IMR-90 (cell line): ENCODE data around the gene C13orf42. TPM values are rescaled to one million over a fixed set of nuclear protein-coding genes. Genes with fewer than 3 reads are reported as not detected.

Source experiments
- ATAC-seq: fragments of 200-7000 bp; cut with Tn5 transposase; 2 replicates; pipeline ENCODE4 v1.9.1; 2020; ENCODE audit warnings: low read depth, mild to moderate bottlenecking, moderate library complexity
- BruUV-seq: library from RNA; stranded (reverse); fragments of 400-500 nt; replicated peaks from 2 replicates; lab custom pipeline; 2021; lab: Mats Ljungman, UMichigan
- CTCF ChIA-PET: fragments of 300-600 bp; formaldehyde crosslinking; extraction: SDS; loops from one replicate; lab custom pipeline; 2021; ENCODE audit warnings: antibody characterized with exemption; lab: Yijun Ruan, JAX
- POLR2A ChIA-PET: fragments of 300-600 bp; sonication (Branson Sonifier 250); formaldehyde crosslinking; loops from one replicate; lab custom pipeline; 2022; ENCODE audit warnings: antibody characterized with exemption; ENCODE audit not compliant: unreplicated experiment; lab: Charles Lee
- DNase-seq: peaks from one replicate; pipeline ENCODE4 v3.0.0; 2013
- H2AFZ ChIP-seq: replicated peaks from 2 replicates; pipeline ENCODE3; 2013; ENCODE audit warnings: low read length, mild to moderate bottlenecking; ENCODE audit not compliant: poor library complexity
- H2AK5ac ChIP-seq: 2 replicates; pipeline ENCODE4 v1.6.1; 2013; ENCODE audit warnings: low read depth, low read length, inconsistent platforms
- H2AK9ac ChIP-seq: replicated peaks from 2 replicates; pipeline ENCODE3; 2013; ENCODE audit warnings: mild to moderate bottlenecking, low read depth, low read length, moderate library complexity; ENCODE audit not compliant: poor library complexity
- H2BK120ac ChIP-seq: 2 replicates; pipeline ENCODE4 v1.6.1; 2013; ENCODE audit warnings: low read depth, low read length, inconsistent platforms
- H2BK15ac ChIP-seq: 3 replicates; pipeline ENCODE4 v1.6.1; 2013; ENCODE audit warnings: low read depth, low read length, inconsistent platforms
- H2BK20ac ChIP-seq: 2 replicates; pipeline ENCODE4 v1.6.1; 2013; ENCODE audit warnings: low read depth, mild to moderate bottlenecking, inconsistent platforms, low read length, moderate library complexity
- H2BK5ac ChIP-seq: 2 replicates; pipeline ENCODE4 v1.6.1; 2013; ENCODE audit warnings: mild to moderate bottlenecking, low read depth, low read length, inconsistent platforms; ENCODE audit not compliant: poor library complexity, severe bottlenecking
- H3K14ac ChIP-seq: replicated peaks from 2 replicates; pipeline ENCODE4 v1.6.1; 2013; ENCODE audit warnings: low read depth, low read length, inconsistent platforms
- H3K18ac ChIP-seq: 2 replicates; pipeline ENCODE4 v1.6.1; 2013; ENCODE audit warnings: low read depth, low read length, control low read depth
- H3K23ac ChIP-seq: 2 replicates; pipeline ENCODE4 v1.6.1; 2013; ENCODE audit warnings: low read depth, low read length, inconsistent platforms
- H3K27ac ChIP-seq: 2 replicates; pipeline ENCODE4 v1.5.1; 2013; ENCODE audit warnings: mild to moderate bottlenecking, control low read depth, low read length; ENCODE audit not compliant: insufficient read depth
- H3K27me3 ChIP-seq: 2 replicates; pipeline ENCODE4 v1.6.1; 2013; ENCODE audit warnings: low read length; ENCODE audit not compliant: control insufficient read depth, insufficient read depth
- H3K36me3 ChIP-seq: 2 replicates; pipeline ENCODE4 v1.6.1; 2013; ENCODE audit warnings: low read length, mixed read lengths; ENCODE audit not compliant: control insufficient read depth, insufficient read depth
- H3K4ac ChIP-seq: 2 replicates; pipeline ENCODE4 v1.6.1; 2013; ENCODE audit warnings: low read depth, low read length, inconsistent platforms
- H3K4me1 ChIP-seq: 2 replicates; pipeline ENCODE4 v1.6.1; 2013; ENCODE audit warnings: low read length, mixed read lengths; ENCODE audit not compliant: control insufficient read depth, insufficient read depth
- H3K4me2 ChIP-seq: 2 replicates; pipeline ENCODE4 v1.6.1; 2013; ENCODE audit warnings: low read depth, mild to moderate bottlenecking, control low read depth, low read length, moderate library complexity
- H3K4me3 ChIP-seq: 2 replicates; pipeline ENCODE4 v1.5.1; 2013; ENCODE audit warnings: low read depth, mild to moderate bottlenecking, control low read depth, low read length, moderate library complexity; ENCODE audit not compliant: insufficient read depth
- H3K56ac ChIP-seq: 2 replicates; pipeline ENCODE4 v1.6.1; 2013; ENCODE audit warnings: low read length, inconsistent platforms; ENCODE audit not compliant: insufficient read depth; ENCODE audit errors: extremely low read depth
- H3K79me1 ChIP-seq, 2 experiments: 2 replicates each; pipeline ENCODE4 v1.6.1; 2013; ENCODE audit warnings: low read length in 2 of 2, inconsistent platforms in 1 of 2, low read depth in 1 of 2
- H3K9ac ChIP-seq: 2 replicates; pipeline ENCODE4 v1.6.1; 2013; ENCODE audit warnings: low read depth, low read length, control low read depth
- H3K9me1 ChIP-seq: 2 replicates; pipeline ENCODE4 v1.6.1; 2013; ENCODE audit warnings: low read length, inconsistent platforms; ENCODE audit not compliant: insufficient read depth
- H3K9me3 ChIP-seq: 2 replicates; pipeline ENCODE4 v1.6.1; 2013; ENCODE audit warnings: low read length; ENCODE audit not compliant: control insufficient read depth, insufficient read depth
- H4K20me1 ChIP-seq: 2 replicates; pipeline ENCODE4 v1.6.1; 2013; ENCODE audit warnings: low read length, inconsistent platforms; ENCODE audit not compliant: insufficient read depth
- H4K5ac ChIP-seq: 2 replicates; pipeline ENCODE4 v1.6.1; 2013; ENCODE audit warnings: mild to moderate bottlenecking, low read depth, low read length, control low read depth
- H4K8ac ChIP-seq, 2 experiments: 2 replicates each; pipeline ENCODE4 v1.6.1; 2013; ENCODE audit warnings: low read depth in 2 of 2, low read length in 2 of 2, control low read depth in 1 of 2, inconsistent platforms in 1 of 2
- H4K91ac ChIP-seq: 2 replicates; pipeline ENCODE4 v1.6.1; 2013; ENCODE audit warnings: low read depth, low read length, inconsistent platforms; ENCODE audit not compliant: insufficient read depth
- BHLHE40 ChIP-seq: fragments of 150-350 bp; IDR thresholded peaks from 2 replicates; pipeline ENCODE4 v1.6.1; 2016; ENCODE audit warnings: mild to moderate bottlenecking, low read depth, low read length
- CEBPB ChIP-seq: IDR thresholded peaks from 2 replicates; pipeline ENCODE4 v1.6.1; 2012; ENCODE audit warnings: low read depth, low read length, improper control_type of control experiment
- CHD1 ChIP-seq: IDR thresholded peaks from 2 replicates; pipeline ENCODE4 v1.6.1; 2012; ENCODE audit warnings: low read depth, low read length, improper control_type of control experiment
- FOS ChIP-seq: fragments of 150-350 bp; IDR thresholded peaks from 2 replicates; pipeline ENCODE4 v1.6.1; 2016; ENCODE audit warnings: low read depth, low read length
- MAFK ChIP-seq: IDR thresholded peaks from 2 replicates; pipeline ENCODE4 v1.6.1; 2012; ENCODE audit warnings: low read depth, low read length, improper control_type of control experiment
- MAZ ChIP-seq: IDR thresholded peaks from 2 replicates; pipeline ENCODE4 v1.6.1; 2012; ENCODE audit warnings: low read depth, mild to moderate bottlenecking, low read length, improper control_type of control experiment, moderate library complexity, borderline replicate concordance
- MXI1 ChIP-seq: IDR thresholded peaks from 2 replicates; pipeline ENCODE4 v1.6.1; 2012; ENCODE audit warnings: low read depth, mild to moderate bottlenecking, low read length, moderate library complexity, borderline replicate concordance
- NFE2L2 ChIP-seq: fragments of 150-350 bp; IDR thresholded peaks from 2 replicates; pipeline ENCODE4 v1.6.1; 2016; ENCODE audit warnings: low read depth, mild to moderate bottlenecking, low read length
- POLR2A ChIP-seq: IDR thresholded peaks from 2 replicates; pipeline ENCODE4 v1.6.1; 2012; ENCODE audit warnings: mild to moderate bottlenecking, low read depth, low read length
- RCOR1 ChIP-seq: IDR thresholded peaks from 2 replicates; pipeline ENCODE4 v1.6.1; 2012; ENCODE audit warnings: mild to moderate bottlenecking, low read length, improper control_type of control experiment; ENCODE audit not compliant: insufficient replicate concordance
- RFX5 ChIP-seq: IDR thresholded peaks from 2 replicates; pipeline ENCODE4 v1.8.0; 2012; ENCODE audit warnings: low read depth, mild to moderate bottlenecking, low read length, moderate library complexity
- WGBS, 2 experiments: methylation state at CpG; one replicate each; pipeline versions ENCODE4 v1.1.5 to v1.1.7; 2013; ENCODE audit warnings: missing lambda C conversion rate in 2 of 2; ENCODE audit not compliant: insufficient read length in 1 of 2; ENCODE audit errors: extremely low coverage in 2 of 2; 5-methylcytosine and 5-hydroxymethylcytosine counted together
- dilution Hi-C: fragments of 300-500 bp; cut with HindIII; formaldehyde crosslinking; loops from one replicate; pipeline ENCODE4 v1.14.3; 2018; ENCODE audit warnings: low sequenced_read_pairs; ENCODE audit not compliant: unreplicated experiment
- in situ Hi-C: fragments of 300-500 bp; cut with MboI; formaldehyde crosslinking; loops from 3 replicates; pipeline ENCODE4 v1.14.3; 2019; ENCODE audit warnings: low sequenced_read_pairs, inconsistent platforms, mixed read lengths
- intact Hi-C: fragments of 100-400 bp; cut with micrococcal nuclease; formaldehyde crosslinking; loops from 2 replicates; pipeline ENCODE4 v1.10.0; 2022
- polyA plus RNA-seq, 3 experiments: library from polyadenylated mRNA; depleted of rRNA; stranded (reverse); fragments of >200 nt; gene quantifications; 2 replicates each; pipeline ENCODE4 v1.2.3, GENCODE V29; 2012; ENCODE audit warnings: low replicate concordance in 1 of 3
- total RNA-seq: library from RNA; depleted of rRNA; stranded (reverse); fragments of >200 nt; gene quantifications from 2 replicates; pipeline ENCODE4 v1.2.3, GENCODE V29; 2012
- TF ChIP-seq, protein P1 (sequence below): conservative IDR thresholded peaks from 2 replicates; pipeline ENCODE4 v1.5.1; 2012; ENCODE audit warnings: mild to moderate bottlenecking, low read depth, low read length, improper control_type of control experiment
- TF ChIP-seq, protein P2 (sequence below): fragments of 150-350 bp; IDR thresholded peaks from 2 replicates; pipeline ENCODE4 v1.6.1; 2016; ENCODE audit warnings: low read depth, mild to moderate bottlenecking, low read length, moderate library complexity, borderline replicate concordance
- TF ChIP-seq, protein P3 (sequence below): fragments of 150-350 bp; IDR thresholded peaks from 2 replicates; pipeline ENCODE4 v1.6.1; 2017; ENCODE audit warnings: mild to moderate bottlenecking, antibody characterized with exemption, low read length, low read depth

C13orf42 gene
- total and polyA plus RNA-seq, 2 of the 4 experiments (the other 2 are of a cell fraction) = not detected

DNA sequence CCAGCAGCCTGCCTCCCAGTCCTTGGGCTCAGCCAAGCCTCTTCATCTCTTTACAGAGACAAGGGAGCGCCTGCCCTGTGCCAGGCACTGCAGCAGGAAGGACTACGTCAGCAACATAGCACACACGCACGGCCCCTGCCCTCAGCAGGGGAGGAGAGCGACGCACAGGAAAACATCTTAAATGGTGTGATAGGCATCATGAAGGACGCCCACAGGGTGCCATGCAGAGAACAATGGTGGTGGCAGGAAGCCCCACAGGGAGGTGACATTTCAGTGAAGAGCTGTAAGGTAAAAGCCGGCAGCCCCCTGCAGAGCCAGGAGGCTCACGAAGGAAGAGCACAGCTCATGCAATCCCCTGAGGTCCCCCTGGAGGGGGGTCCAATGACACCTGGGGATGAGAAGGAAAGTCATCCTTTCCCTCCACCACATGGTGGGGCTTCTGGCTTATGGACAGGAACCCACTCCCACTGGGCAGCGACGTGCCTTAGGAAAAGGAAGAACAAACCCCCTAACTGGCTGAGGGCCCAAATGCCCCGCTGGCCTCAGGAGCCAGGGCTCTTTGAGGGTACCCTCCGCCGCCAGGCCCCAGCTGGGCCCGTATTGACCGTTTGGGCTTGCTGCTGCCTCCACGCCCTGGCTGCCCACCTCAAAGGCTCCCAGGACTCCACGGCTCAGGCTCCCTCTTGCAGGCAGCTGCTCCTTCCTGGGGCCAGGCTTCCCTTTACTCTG lies 37.3 kb upstream of the C13orf42 start:
- in situ Hi-C loops = loop anchor here (25.0 kb wide), 1 partner anchor 964 kb away; no protein-coding TSS in a partner anchor
- H3K9ac ChIP-seq = no peak overlapping the region
- DNase-seq (no peak), ATAC-seq (peak; percentile 42; the same call in 1 of the 2 replicates)
- no peak overlapping the region for H2BK15ac ChIP-seq
- CTCF ChIA-PET = interaction anchor here (0.6 to 2.9 kb wide), 6 partner anchors 111 to 149 kb away, joined by 3 to 37 read pairs (median 4); no protein-coding TSS in a partner anchor
- no peaks in the 10 kb centered on the region for H3K79me1 ChIP-seq
- no peak overlapping the region for H3K23ac ChIP-seq
- no peak overlapping the region for H3K56ac ChIP-seq
- no peaks in the 10 kb centered on the region for H4K20me1 ChIP-seq
- no peak overlapping the region for H3K14ac ChIP-seq
- peaks cover 24% of the 10 kb centered on the region for H3K27me3 ChIP-seq
- H4K8ac ChIP-seq = no peak overlapping the region
- no peak overlapping the region for H3K4me2 ChIP-seq
- H2AFZ ChIP-seq = peak overlapping the region; percentile 7
- H3K9me1 ChIP-seq = no peaks in the 10 kb centered on the region
- no peak overlapping the region for H3K18ac ChIP-seq
- H3K9me3 ChIP-seq = no peaks in the 10 kb centered on the region
- no peaks in the 10 kb centered on the region for H3K36me3 ChIP-seq
- H2BK20ac ChIP-seq = no peak overlapping the region
- H2AK9ac ChIP-seq = no peak overlapping the region
- H2BK5ac ChIP-seq = no peak overlapping the region
- no peak overlapping the region for H3K27ac ChIP-seq
- intact Hi-C loops = loop anchor here (2.0 kb wide), 1 partner anchor 74 kb away; the partner anchor contains the start of gene FAM124A
- TF ChIP-seq, protein P1, sequence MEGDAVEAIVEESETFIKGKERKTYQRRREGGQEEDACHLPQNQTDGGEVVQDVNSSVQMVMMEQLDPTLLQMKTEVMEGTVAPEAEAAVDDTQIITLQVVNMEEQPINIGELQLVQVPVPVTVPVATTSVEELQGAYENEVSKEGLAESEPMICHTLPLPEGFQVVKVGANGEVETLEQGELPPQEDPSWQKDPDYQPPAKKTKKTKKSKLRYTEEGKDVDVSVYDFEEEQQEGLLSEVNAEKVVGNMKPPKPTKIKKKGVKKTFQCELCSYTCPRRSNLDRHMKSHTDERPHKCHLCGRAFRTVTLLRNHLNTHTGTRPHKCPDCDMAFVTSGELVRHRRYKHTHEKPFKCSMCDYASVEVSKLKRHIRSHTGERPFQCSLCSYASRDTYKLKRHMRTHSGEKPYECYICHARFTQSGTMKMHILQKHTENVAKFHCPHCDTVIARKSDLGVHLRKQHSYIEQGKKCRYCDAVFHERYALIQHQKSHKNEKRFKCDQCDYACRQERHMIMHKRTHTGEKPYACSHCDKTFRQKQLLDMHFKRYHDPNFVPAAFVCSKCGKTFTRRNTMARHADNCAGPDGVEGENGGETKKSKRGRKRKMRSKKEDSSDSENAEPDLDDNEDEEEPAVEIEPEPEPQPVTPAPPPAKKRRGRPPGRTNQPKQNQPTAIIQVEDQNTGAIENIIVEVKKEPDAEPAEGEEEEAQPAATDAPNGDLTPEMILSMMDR = no peak
- TF ChIP-seq, protein P2, sequence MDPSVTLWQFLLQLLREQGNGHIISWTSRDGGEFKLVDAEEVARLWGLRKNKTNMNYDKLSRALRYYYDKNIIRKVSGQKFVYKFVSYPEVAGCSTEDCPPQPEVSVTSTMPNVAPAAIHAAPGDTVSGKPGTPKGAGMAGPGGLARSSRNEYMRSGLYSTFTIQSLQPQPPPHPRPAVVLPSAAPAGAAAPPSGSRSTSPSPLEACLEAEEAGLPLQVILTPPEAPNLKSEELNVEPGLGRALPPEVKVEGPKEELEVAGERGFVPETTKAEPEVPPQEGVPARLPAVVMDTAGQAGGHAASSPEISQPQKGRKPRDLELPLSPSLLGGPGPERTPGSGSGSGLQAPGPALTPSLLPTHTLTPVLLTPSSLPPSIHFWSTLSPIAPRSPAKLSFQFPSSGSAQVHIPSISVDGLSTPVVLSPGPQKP = no peak
- TF ChIP-seq MXI1 = no peak
- TF ChIP-seq CHD1 = no peak
- TF ChIP-seq POLR2A = no peak
- TF ChIP-seq FOS = no peak
- TF ChIP-seq, protein P3, sequence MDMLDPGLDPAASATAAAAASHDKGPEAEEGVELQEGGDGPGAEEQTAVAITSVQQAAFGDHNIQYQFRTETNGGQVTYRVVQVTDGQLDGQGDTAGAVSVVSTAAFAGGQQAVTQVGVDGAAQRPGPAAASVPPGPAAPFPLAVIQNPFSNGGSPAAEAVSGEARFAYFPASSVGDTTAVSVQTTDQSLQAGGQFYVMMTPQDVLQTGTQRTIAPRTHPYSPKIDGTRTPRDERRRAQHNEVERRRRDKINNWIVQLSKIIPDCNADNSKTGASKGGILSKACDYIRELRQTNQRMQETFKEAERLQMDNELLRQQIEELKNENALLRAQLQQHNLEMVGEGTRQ = no peak
- no peak for TF ChIP-seq BHLHE40
- no peak for TF ChIP-seq CEBPB
- no peak for TF ChIP-seq NFE2L2
- no peak for TF ChIP-seq RCOR1
- no peak for TF ChIP-seq MAZ
- no peak for TF ChIP-seq MAFK
- no peak for TF ChIP-seq RFX5
- H3K4ac ChIP-seq = no peak overlapping the region
- H4K5ac ChIP-seq = no peak overlapping the region
- POLR2A ChIA-PET = no interaction called here
- no peak overlapping the region for H2BK120ac ChIP-seq
- 74% methylated on average over 4 of the region's 18 CpGs; no CpG with 5 or more reads in 1 of the 2 experiments for WGBS, 2 experiments
- H3K4me3 ChIP-seq = no peak overlapping the region
- H3K4me1 ChIP-seq = no peaks in the 10 kb centered on the region
- H2AK5ac ChIP-seq = no peak overlapping the region
- no TSS peak for BruUV-seq
- dilution Hi-C loops = no loop called here
- H4K91ac ChIP-seq = no peak overlapping the region
